ENCODE data around the gene TXNIP. TPM values are rescaled to one million over a fixed set of nuclear protein-coding genes. Genes with fewer than 3 reads are reported as not detected.
A peak's percentile ranks its signal among the peaks of the same experiment; 100 is the strongest.

Gene TXNIP
- total RNA-seq, 1 experiment from 2014 or later = 27.3 TPM

GRCh38 chr1:145980457-145980994 is 15.9 kb downstream of the TXNIP start:
- no peaks in the 10 kb centered on the region for H3K9me3 ChIP-seq (ENCODE audit: low read depth, low read length, poor library complexity, severe bottlenecking)
- intact Hi-C loops (cut with micrococcal nuclease; ENCODE audit: unreplicated experiment) = no loop called here
- POLR2A ChIA-PET (ENCODE audit: low non-redundant PET) = interaction anchor here (0.9 kb wide), 1 partner anchor 71 kb away, joined by 3 read pairs; no protein-coding TSS in a partner anchor
- BruUV-seq (replicated peaks) = no TSS peak
- H3K36me3 ChIP-seq (ENCODE audit: insufficient read depth, low read length, poor library complexity, severe bottlenecking) = no peaks in the 10 kb centered on the region
- CTCF ChIA-PET = interaction anchor here (1.5 to 2.0 kb wide), 2 partner anchors 8 to 26 kb away, joined by 3 to 19 read pairs; no protein-coding TSS in a partner anchor
- TF ChIP-seq CTCF (conservative IDR thresholded peaks at IDR 0.05; ENCODE audit: low read depth, low read length) (no peak), EZH2 (IDR thresholded peaks at IDR 0.05; ENCODE audit: borderline replicate concordance, low read depth, low read length, poor library complexity, severe bottlenecking) (no peak)
- no peak for DNase-seq (ENCODE audit: low spot score)
- H3K4me3 ChIP-seq (ENCODE audit: low read depth, low read length, poor library complexity, severe bottlenecking) = no peak overlapping the region
- no peaks in the 10 kb centered on the region for H3K27me3 ChIP-seq (replicated peaks; ENCODE audit: insufficient read depth, low read depth, low read length, poor library complexity)
- H3K4me1 ChIP-seq (ENCODE audit: insufficient read depth, low read length, poor library complexity, severe bottlenecking) = peaks cover 43% of the 10 kb centered on the region
- peak overlapping the region; percentile 90 for H3K27ac ChIP-seq (ENCODE audit: low read depth, low read length, poor library complexity, severe bottlenecking)

- Histone ChIP-seq H3K4me1 (ENCODE audit: insufficient read depth, low read length, poor library complexity, severe bottlenecking) (peaks cover 36% of the 10 kb centered on the region), H3K36me3 (ENCODE audit: insufficient read depth, low read length, poor library complexity, severe bottlenecking) (no peaks in the 10 kb centered on the region), H3K27ac (ENCODE audit: low read depth, low read length, poor library complexity, severe bottlenecking) (peak overlapping the region; percentile 90), H3K4me3 (ENCODE audit: low read depth, low read length, poor library complexity, severe bottlenecking) (no peak overlapping the region), H3K27me3 (replicated peaks; ENCODE audit: insufficient read depth, low read depth, low read length, poor library complexity) (no peaks in the 10 kb centered on the region), H3K9me3 (ENCODE audit: low read depth, low read length, poor library complexity, severe bottlenecking) (no peaks in the 10 kb centered on the region)
- ChIA-PET POLR2A (ENCODE audit: low non-redundant PET) (interaction anchor here (0.7 to 0.9 kb wide), 2 partner anchors 72 to 120 kb away, joined by 3 read pairs; no protein-coding TSS in a partner anchor), CTCF (interaction anchor here (0.9 to 2.0 kb wide), 6 partner anchors 9 to 121 kb away, joined by 3 to 19 read pairs (median 5); partner anchors contain the start of genes ANKRD34A, PIAS3, POLR3GL and TXNIP)
- intact Hi-C loops (cut with micrococcal nuclease; ENCODE audit: unreplicated experiment) = loop anchor here (5.0 kb wide), 1 partner anchor 133 kb away; the partner anchor contains the start of gene NUDT17
- BruUV-seq (replicated peaks) = TSS peak; percentile 70
- DNase-seq (ENCODE audit: low spot score) = peak; percentile 55
- TF ChIP-seq CTCF (conservative IDR thresholded peaks at IDR 0.05; ENCODE audit: low read depth, low read length) = no peak
These were observed 16.5 kb downstream of the TXNIP start for GRCh38 chr1:145979746-145980456.

DNA sequence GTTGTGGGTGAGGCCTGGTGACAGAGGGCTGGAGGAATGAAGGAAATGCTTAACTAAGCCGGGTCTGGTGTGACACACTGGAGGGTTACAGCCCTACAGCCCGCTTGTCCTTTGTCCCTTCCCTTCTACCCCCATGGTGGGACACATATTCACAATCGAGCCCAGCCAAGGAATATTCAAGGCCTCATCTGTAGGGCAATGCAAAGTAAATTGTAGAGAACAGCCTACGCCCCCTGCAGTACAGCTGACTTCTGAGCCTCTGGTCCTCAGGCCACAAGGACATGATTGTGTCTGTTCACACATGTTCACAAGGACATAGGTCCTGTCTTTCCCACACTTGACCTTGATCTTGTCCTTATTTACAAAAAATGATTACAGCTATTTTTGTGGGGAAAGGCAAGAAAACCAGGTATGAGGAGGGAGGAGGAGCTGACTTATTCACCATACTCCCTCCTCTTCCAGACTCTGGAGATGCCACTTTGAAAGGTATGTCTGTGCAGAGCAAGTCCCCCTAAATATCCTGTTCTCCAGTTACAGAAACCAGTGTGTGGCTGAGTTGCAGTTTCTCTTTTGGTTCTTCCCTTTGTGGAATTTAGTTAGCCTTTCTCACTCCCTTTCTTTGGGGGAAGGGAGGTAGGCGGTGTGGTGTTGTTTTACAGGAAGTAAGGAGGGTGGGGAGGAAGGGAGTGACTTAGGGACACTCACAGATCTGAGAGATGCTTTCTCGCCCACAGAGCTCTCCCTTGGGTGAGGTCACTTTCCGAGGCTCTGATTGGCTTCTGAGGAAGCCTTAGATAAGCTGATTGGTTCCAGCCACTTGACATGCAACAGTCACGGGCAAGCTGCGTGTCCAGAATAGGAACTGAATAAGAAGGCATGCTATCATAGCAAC is 17.3 kb downstream of the TXNIP start:
- BruUV-seq (replicated peaks) = TSS peak; percentile 99
- POLR2A ChIA-PET (ENCODE audit: low non-redundant PET) = interaction anchor here (0.5 to 0.9 kb wide), 3 partner anchors 73 to 144 kb away, joined by 3 to 12 read pairs (median 3); no protein-coding TSS in a partner anchor
- TF ChIP-seq CTCF (conservative IDR thresholded peaks at IDR 0.05; ENCODE audit: low read depth, low read length) = peak; percentile 53
- no peak for TF ChIP-seq EZH2 (IDR thresholded peaks at IDR 0.05; ENCODE audit: borderline replicate concordance, low read depth, low read length, poor library complexity, severe bottlenecking)
- Histone ChIP-seq H3K9me3 (ENCODE audit: low read depth, low read length, poor library complexity, severe bottlenecking) (no peaks in the 10 kb centered on the region), H3K27me3 (replicated peaks; ENCODE audit: insufficient read depth, low read depth, low read length, poor library complexity) (no peaks in the 10 kb centered on the region), H3K4me3 (ENCODE audit: low read depth, low read length, poor library complexity, severe bottlenecking) (peak overlapping the region; percentile 18), H3K36me3 (ENCODE audit: insufficient read depth, low read length, poor library complexity, severe bottlenecking) (no peaks in the 10 kb centered on the region), H3K4me1 (ENCODE audit: insufficient read depth, low read length, poor library complexity, severe bottlenecking) (peaks cover 30% of the 10 kb centered on the region), H3K27ac (ENCODE audit: low read depth, low read length, poor library complexity, severe bottlenecking) (peak overlapping the region; percentile 95)
- peak; percentile 100 for DNase-seq (ENCODE audit: low spot score)
- CTCF ChIA-PET = interaction anchor here (0.5 to 2.0 kb wide), 7 partner anchors 9 to 121 kb away, joined by 3 to 19 read pairs (median 4); partner anchors contain the start of genes ANKRD34A, PIAS3, POLR3GL and TXNIP
- intact Hi-C loops (cut with micrococcal nuclease; ENCODE audit: unreplicated experiment) = loop anchor here (5.0 kb wide), 1 partner anchor 132 kb away; the partner anchor contains the start of gene NUDT17
